ENCODE results near the gene SELENON.

Gene SELENON

GRCh38 chr1:25792115-25792514, 7.9 kb upstream of the SELENON start:
- no peak for DNase-seq (ENCODE audit: low read depth in 2 of 3, low spot score in 2 of 3)

- no peak for DNase-seq (ENCODE audit: low read depth in 2 of 3, low spot score in 2 of 3)
Observed at GRCh38 chr1:25793585-25794170, 6.3 kb upstream of the SELENON start.

GRCh38 chr1:25794325-25794724, 5.7 kb upstream of the SELENON start:
- DNase-seq (ENCODE audit: low read depth in 2 of 3, low spot score in 2 of 3) = no peak

- DNase-seq (ENCODE audit: low read depth in 2 of 3, low spot score in 2 of 3) = no peak
Observed at GRCh38 chr1:25795211-25795610, 4.8 kb upstream of the SELENON start.

- no peak for DNase-seq (ENCODE audit: low read depth in 2 of 3, low spot score in 2 of 3)
Observed at GRCh38 chr1:25795946-25796810, 3.8 kb upstream of the SELENON start.

- DNase-seq (ENCODE audit: low read depth in 2 of 3, low spot score in 2 of 3) = peak; percentile 47 to 82 (median 80)
Observed at GRCh38 chr1:25796811-25797458, 3.1 kb upstream of the SELENON start.

- no peak for DNase-seq (ENCODE audit: low read depth in 2 of 3, low spot score in 2 of 3)
Observed at GRCh38 chr1:25797939-25798338, 2.1 kb upstream of the SELENON start.

- no peak for DNase-seq (ENCODE audit: low read depth in 2 of 3, low spot score in 2 of 3)
Observed at GRCh38 chr1:25798666-25799351, 1.2 kb upstream of the SELENON start.

- no peak for DNase-seq (ENCODE audit: low read depth in 2 of 3, low spot score in 2 of 3)
Observed at GRCh38 chr1:25799352-25799934, 550 bp upstream of the SELENON start.

GRCh38 chr1:25800703-25801377, 847 bp downstream of the SELENON start:
- no peak for DNase-seq (ENCODE audit: low read depth in 2 of 3, low spot score in 2 of 3)

GRCh38 chr1:25802915-25803314, 2.9 kb downstream of the SELENON start:
- no peak for DNase-seq (ENCODE audit: low read depth in 2 of 3, low spot score in 2 of 3)

GRCh38 chr1:25803368-25803767, 3.4 kb downstream of the SELENON start:
- no peak for DNase-seq (ENCODE audit: low read depth in 2 of 3, low spot score in 2 of 3)

GRCh38 chr1:25804244-25804963, 4.4 kb downstream of the SELENON start:
- DNase-seq (ENCODE audit: low read depth in 2 of 3, low spot score in 2 of 3) = no peak

GRCh38 chr1:25804964-25805862, 5.2 kb downstream of the SELENON start:
- DNase-seq (ENCODE audit: low read depth in 2 of 3, low spot score in 2 of 3) = no peak

- DNase-seq (ENCODE audit: low read depth in 2 of 3, low spot score in 2 of 3) = no peak
Observed at GRCh38 chr1:25805863-25806225, 5.9 kb downstream of the SELENON start.

GRCh38 chr1:25806418-25806817, 6.4 kb downstream of the SELENON start:
- no peak for DNase-seq (ENCODE audit: low read depth in 2 of 3, low spot score in 2 of 3)

GRCh38 chr1:25807480-25808390, 7.7 kb downstream of the SELENON start:
- DNase-seq (ENCODE audit: low read depth in 2 of 3, low spot score in 2 of 3) = no peak

Measured in activated CD8-positive, alpha-beta memory T cell treated with anti-CD3 and anti-CD28 coated beads for 48 hours (primary cell).